Left lung (tissue), 14 donors: ENCODE measurements around the gene PLCB3. TPM values are rescaled to one million over a fixed set of nuclear protein-coding genes. Genes with fewer than 3 reads are reported as not detected.
A peak's percentile ranks its signal among the peaks of the same experiment; 100 is the strongest.

Experiments used
- ATAC-seq: fragments of 200-7000 bp; cut with Tn5 transposase; one replicate; pipeline ENCODE4 v1.9.1; 2020; ENCODE audit warnings: moderate library complexity
- DNase-seq, 4 donors: peaks; one replicate each; pipeline ENCODE4 v3.0.0-alpha.2; 2013 to 2020
- H3K27ac ChIP-seq, 2 donors: fragments of 200-600 bp; sonication (generic) in 1 of 2; one replicate each; pipeline versions ENCODE4 v1.5.0 to v1.8.0; 2020 to 2021
- H3K27me3 ChIP-seq, 2 donors: fragments of 200-600 bp; sonication (generic) in 1 of 2; one replicate each; pipeline versions ENCODE4 v1.5.0 to v1.8.0; 2020 to 2021
- H3K36me3 ChIP-seq, 2 donors: fragments of 200-600 bp; sonication (generic) in 1 of 2; one replicate each; pipeline versions ENCODE4 v1.5.0 to v1.8.0; 2020 to 2021
- H3K4me1 ChIP-seq, 2 donors: fragments of 200-600 bp; one replicate each; pipeline ENCODE4 v1.8.0; 2021
- H3K4me3 ChIP-seq, 2 donors: fragments of 200-600 bp; sonication (generic) in 1 of 2; one replicate each; pipeline versions ENCODE4 v1.5.0 to v1.8.0; 2020 to 2021; ENCODE audit warnings: mild to moderate bottlenecking in 1 of 2
- H3K9me3 ChIP-seq, 2 donors: fragments of 200-600 bp; sonication (generic) in 1 of 2; one replicate each; pipeline versions ENCODE4 v1.5.0 to v1.8.0; 2020 to 2021
- intact Hi-C, 2 donors: fragments of 100-400 bp; cut with DNase I; formaldehyde crosslinking; loops; one replicate each; pipeline versions ENCODE4 v1.11.2 to v1.14.2; 2022
- long read RNA-seq, 12 donors: library from polyadenylated mRNA in 2 of 12; unstranded in 2 of 12; transcript quantifications; one replicate each; pipeline ENCODE4 v2.0.0 and lab custom pipeline, GENCODE V29; 2019 to 2026
- polyA plus RNA-seq, 6 donors: library from polyadenylated mRNA; unstranded; fragments of 120-200 nt; gene quantifications; one replicate each; pipeline ENCODE4 v1.2.1, GENCODE V29; 2013; ENCODE audit not compliant: insufficient read length in 6 of 6
- total RNA-seq, 2 donors: library from RNA; stranded (reverse); fragmentation: NEBNext Ultra II Directional; extraction: Animal tissue kit (Norgen Biotek cat#: 25700); gene quantifications; one replicate each; pipeline ENCODE4 v1.2.1, GENCODE V29; 2021
- TF ChIP-seq, protein P1 (sequence below), 2 donors: fragments of 200-600 bp; sonication (generic) in 1 of 2; IDR thresholded peaks; one replicate each; pipeline versions ENCODE4 v1.5.0 to v1.8.0; 2021; ENCODE audit warnings: antibody characterized with exemption in 2 of 2
- donor health status: DM: no; HTN: yes; CAD: no.
- donor health status: DM: no; HTN: no; CAD: no.

The PLCB3 gene
- total RNA-seq (10 to 100 TPM; 39.1 to 42.7 TPM), polyA plus RNA-seq (10 to 100 TPM; 18.9 to 27.4 (median 21.7) TPM)
- long read RNA-seq, donor 1, partial matches to known transcripts: 24 of 24 reads
- long read RNA-seq, donor 1, other reads (novel, unspliced or antisense): 0 of 24 reads
- long read RNA-seq, donor 2, full-length matches to known transcripts: 2 of 2 reads
- long read RNA-seq, donor 2, partial matches to known transcripts: 0 of 2 reads
- long read RNA-seq, donor 2, other reads (novel, unspliced or antisense): 0 of 2 reads
- long read RNA-seq, donor 3: 0 reads
- long read RNA-seq, donor 4: 0 reads
- long read RNA-seq, donor 5: 0 reads
- long read RNA-seq, donor 6, full-length matches to known transcripts: 2 of 2 reads
- long read RNA-seq, donor 6, partial matches to known transcripts: 0 of 2 reads
- long read RNA-seq, donor 6, other reads (novel, unspliced or antisense): 0 of 2 reads
- long read RNA-seq, donor 7, full-length matches to known transcripts: 1 of 1 reads
- long read RNA-seq, donor 7, partial matches to known transcripts: 0 of 1 reads
- long read RNA-seq, donor 7, other reads (novel, unspliced or antisense): 0 of 1 reads
- long read RNA-seq, donor 8, partial matches to known transcripts: 12 of 12 reads
- long read RNA-seq, donor 8, other reads (novel, unspliced or antisense): 0 of 12 reads
- long read RNA-seq, donor 9: 0 reads
- long read RNA-seq, donor 10, partial matches to known transcripts: 1 of 1 reads
- long read RNA-seq, donor 10, other reads (novel, unspliced or antisense): 0 of 1 reads
- long read RNA-seq, donor 11, full-length matches to known transcripts: 2 of 2 reads
- long read RNA-seq, donor 11, partial matches to known transcripts: 0 of 2 reads
- long read RNA-seq, donor 11, other reads (novel, unspliced or antisense): 0 of 2 reads
- long read RNA-seq, donor 12: 0 reads

DNA sequence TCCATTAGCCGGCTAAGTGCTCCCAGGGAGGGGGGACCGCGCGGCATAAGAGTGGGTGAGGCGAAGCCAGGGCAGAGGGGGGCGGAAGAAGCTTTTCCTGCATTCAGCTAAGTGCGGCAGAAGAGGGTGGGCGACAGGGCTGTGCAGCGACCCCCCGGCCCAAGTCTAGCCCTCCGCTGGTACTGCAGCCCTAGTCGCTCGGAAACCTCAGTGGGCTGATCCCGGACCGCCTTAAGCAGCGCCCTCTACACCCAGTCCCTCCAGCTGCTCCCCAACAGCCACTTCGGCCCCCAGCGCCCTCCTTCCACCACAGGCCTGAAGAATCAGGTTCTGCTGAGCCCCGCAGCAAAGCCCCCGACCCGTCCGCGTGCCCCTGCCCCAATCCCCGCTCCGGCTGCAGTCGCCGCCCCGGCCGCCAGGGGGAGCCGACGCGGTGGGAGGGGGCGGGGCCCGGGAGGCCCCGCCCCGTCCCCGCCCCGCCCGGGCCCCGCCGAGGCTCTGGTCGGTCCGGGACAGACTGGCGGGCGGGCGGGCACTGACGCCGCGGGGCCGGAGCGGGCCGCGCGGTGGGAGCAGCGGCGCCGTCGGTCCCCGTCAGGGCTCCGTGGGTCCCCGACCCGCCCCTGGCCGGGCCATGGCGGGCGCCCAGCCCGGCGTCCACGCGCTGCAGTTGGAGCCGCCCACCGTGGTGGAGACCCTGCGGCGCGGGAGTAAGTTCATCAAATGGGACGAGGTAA, at the start of gene PLCB3:
Gene PLCB3, plus strand, starts transcription at position 515 of the 737 bp plus-strand sequence. Its CDS starts 120 bp downstream, at position 635.
- Histone ChIP-seq H3K27me3 (no peaks in the 10 kb centered on the region), H3K4me3 (peak within 1 kb of the TSS; percentile 82 to 87), H3K9me3 (no peaks in the 10 kb centered on the region), H3K36me3 (peaks cover 0 to 20% of the 10 kb centered on the region in 2 donors), H3K4me1 (peaks cover 9 to 49% of the 10 kb centered on the region in 2 donors), H3K27ac (peak within 1 kb of the TSS; percentile 56 to 73)
- peak; percentile 71 for ATAC-seq
- intact Hi-C loops: no loop called here
- DNase-seq: peak in 3 of 4 donors; percentile 54 to 93 (median 59)
- TF ChIP-seq, protein P1, sequence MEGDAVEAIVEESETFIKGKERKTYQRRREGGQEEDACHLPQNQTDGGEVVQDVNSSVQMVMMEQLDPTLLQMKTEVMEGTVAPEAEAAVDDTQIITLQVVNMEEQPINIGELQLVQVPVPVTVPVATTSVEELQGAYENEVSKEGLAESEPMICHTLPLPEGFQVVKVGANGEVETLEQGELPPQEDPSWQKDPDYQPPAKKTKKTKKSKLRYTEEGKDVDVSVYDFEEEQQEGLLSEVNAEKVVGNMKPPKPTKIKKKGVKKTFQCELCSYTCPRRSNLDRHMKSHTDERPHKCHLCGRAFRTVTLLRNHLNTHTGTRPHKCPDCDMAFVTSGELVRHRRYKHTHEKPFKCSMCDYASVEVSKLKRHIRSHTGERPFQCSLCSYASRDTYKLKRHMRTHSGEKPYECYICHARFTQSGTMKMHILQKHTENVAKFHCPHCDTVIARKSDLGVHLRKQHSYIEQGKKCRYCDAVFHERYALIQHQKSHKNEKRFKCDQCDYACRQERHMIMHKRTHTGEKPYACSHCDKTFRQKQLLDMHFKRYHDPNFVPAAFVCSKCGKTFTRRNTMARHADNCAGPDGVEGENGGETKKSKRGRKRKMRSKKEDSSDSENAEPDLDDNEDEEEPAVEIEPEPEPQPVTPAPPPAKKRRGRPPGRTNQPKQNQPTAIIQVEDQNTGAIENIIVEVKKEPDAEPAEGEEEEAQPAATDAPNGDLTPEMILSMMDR (IDR thresholded peaks at IDR 0.05): peak; percentile 79 to 89

DNA sequence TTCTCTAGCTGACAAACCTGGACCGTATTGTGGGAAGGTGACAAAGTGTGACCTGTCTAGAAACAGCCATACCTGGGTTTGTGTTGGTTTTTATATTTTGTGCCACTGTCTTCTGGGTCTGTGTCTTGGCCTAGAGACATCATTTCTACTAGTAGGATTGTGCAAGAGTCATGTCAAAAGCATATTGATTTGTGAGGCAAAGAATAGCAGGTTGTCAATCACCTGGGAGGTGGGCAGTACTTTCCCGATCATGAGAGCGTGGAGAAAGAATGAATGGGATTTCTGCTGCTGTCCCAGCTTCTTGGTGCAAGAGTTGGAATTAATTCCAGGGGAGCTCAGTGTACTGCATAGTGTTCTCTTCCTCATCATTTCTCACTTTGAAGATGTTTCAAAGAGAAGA, 49.8 kb upstream of the PLCB3 start:
- H3K36me3 ChIP-seq: peaks cover 7 to 97% of the 10 kb centered on the region in 2 donors

DNA sequence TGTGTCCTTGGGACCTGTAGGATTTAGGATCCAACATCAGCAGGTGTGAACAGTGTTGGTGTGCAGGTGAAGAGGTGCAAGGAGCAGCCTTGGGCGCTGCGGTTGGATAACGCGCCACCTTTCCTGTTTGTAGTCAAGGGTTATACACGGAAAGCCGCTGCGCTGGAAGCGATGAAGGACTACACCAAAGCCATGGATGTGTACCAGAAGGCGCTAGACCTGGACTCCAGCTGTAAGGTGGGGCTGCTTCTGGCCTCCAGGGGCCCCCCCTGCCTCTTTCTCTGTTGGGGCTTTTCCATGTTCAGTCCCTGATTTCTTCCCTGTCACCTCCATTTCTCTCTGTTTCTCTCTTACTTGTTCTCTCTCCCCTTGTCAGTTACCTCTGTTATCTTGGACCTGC, 48.3 kb upstream of the PLCB3 start:
- Histone ChIP-seq H3K27ac (no peak overlapping the region), H3K9me3 (no peaks in the 10 kb centered on the region), H3K27me3 (no peaks in the 10 kb centered on the region), H3K36me3 (peaks cover 7 to 85% of the 10 kb centered on the region in 2 donors), H3K4me3 (no peak overlapping the region), H3K4me1 (peaks cover 2 to 37% of the 10 kb centered on the region in 2 donors)
- peak in 1 of 4 donors; percentile 41 for DNase-seq
- ATAC-seq: no peak
- intact Hi-C loops: loop anchor here in 1 of 2 donors (5.0 kb wide), 1 partner anchor 99 kb away; the partner anchor contains the start of gene CATSPERZ
- TF ChIP-seq, protein P1 (IDR thresholded peaks at IDR 0.05): no peak

More for the DNA sequence above, 49.8 kb upstream of the PLCB3 start:
- Histone ChIP-seq H3K27ac (no peak overlapping the region), H3K4me3 (no peak overlapping the region), H3K27me3 (no peaks in the 10 kb centered on the region), H3K9me3 (no peaks in the 10 kb centered on the region), H3K4me1 (peaks cover 0 to 28% of the 10 kb centered on the region in 2 donors)
- DNase-seq (no peak), ATAC-seq (no peak)
- intact Hi-C loops: loop anchor here in 1 of 2 donors (5.0 kb wide), 1 partner anchor 101 kb away; the partner anchor contains the start of gene CATSPERZ
- TF ChIP-seq, protein P1 (IDR thresholded peaks at IDR 0.05): no peak

DNA sequence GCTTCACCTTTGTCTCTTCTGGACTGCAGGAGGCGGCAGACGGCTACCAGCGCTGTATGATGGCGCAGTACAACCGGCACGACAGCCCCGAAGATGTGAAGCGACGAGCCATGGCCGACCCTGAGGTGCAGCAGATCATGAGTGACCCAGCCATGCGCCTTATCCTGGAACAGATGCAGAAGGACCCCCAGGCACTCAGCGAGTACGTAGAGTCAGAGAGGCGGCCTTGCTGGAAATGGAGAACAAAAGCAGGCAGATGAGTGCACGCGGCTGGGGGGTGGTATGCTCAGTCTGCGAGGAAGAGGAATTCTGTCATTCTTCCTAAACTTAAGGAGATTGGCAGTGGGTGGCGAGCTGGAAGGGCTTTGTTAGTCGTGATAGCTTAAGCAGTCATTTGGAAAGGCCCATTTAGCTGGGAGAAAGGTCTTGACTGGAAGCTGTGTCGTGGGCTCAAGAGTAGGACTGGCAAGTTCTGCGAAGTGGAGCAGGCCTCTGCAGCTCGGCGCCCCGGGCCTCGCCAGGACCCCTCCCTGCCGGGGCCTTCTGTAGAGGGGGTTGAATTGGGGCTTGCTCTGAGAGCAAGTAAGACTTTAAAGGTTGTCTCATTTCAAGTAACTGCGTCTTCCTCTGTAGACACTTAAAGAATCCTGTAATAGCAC, 47.8 kb upstream of the PLCB3 start:
- no peak overlapping the region for H3K27ac ChIP-seq
- TF ChIP-seq, protein P1 (IDR thresholded peaks at IDR 0.05): no peak
- H3K9me3 ChIP-seq: no peaks in the 10 kb centered on the region
- no peaks in the 10 kb centered on the region for H3K27me3 ChIP-seq
- peak in 1 of 4 donors; percentile 66 for DNase-seq
- intact Hi-C loops: loop anchor here in 1 of 2 donors (5.0 kb wide), 1 partner anchor 99 kb away; the partner anchor contains the start of gene CATSPERZ
- no peak for ATAC-seq
- H3K4me1 ChIP-seq: peaks cover 2 to 42% of the 10 kb centered on the region in 2 donors
- H3K36me3 ChIP-seq: peaks cover 7 to 84% of the 10 kb centered on the region in 2 donors
- H3K4me3 ChIP-seq: no peak overlapping the region
